ENCODE results near the gene SUGCT. TPM values are rescaled to one million over a fixed set of nuclear protein-coding genes. Genes with fewer than 3 reads are reported as not detected.

SUGCT gene
- total RNA-seq, 4 donors from 2014 or later = 0.83 to 7.1 (median 3.2) TPM

GRCh38 chr7:40526951-40527715, 392.3 kb downstream of the SUGCT start:
- H3K27ac ChIP-seq = no peak overlapping the region
- H3K36me3 ChIP-seq = no peaks in the 10 kb centered on the region
- no peaks in the 10 kb centered on the region for H3K27me3 ChIP-seq
- TF ChIP-seq, protein P1, sequence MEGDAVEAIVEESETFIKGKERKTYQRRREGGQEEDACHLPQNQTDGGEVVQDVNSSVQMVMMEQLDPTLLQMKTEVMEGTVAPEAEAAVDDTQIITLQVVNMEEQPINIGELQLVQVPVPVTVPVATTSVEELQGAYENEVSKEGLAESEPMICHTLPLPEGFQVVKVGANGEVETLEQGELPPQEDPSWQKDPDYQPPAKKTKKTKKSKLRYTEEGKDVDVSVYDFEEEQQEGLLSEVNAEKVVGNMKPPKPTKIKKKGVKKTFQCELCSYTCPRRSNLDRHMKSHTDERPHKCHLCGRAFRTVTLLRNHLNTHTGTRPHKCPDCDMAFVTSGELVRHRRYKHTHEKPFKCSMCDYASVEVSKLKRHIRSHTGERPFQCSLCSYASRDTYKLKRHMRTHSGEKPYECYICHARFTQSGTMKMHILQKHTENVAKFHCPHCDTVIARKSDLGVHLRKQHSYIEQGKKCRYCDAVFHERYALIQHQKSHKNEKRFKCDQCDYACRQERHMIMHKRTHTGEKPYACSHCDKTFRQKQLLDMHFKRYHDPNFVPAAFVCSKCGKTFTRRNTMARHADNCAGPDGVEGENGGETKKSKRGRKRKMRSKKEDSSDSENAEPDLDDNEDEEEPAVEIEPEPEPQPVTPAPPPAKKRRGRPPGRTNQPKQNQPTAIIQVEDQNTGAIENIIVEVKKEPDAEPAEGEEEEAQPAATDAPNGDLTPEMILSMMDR (IDR thresholded peaks at IDR 0.05) = no peak
- TF ChIP-seq POLR2A (IDR thresholded peaks at IDR 0.05) = no peak
- intact Hi-C loops (cut with DNase I) = no loop called here
- WGBS, 2 donors = 64 to 76% methylated on average over 1 of the region's 1 CpG
- no peaks in the 10 kb centered on the region for H3K4me1 ChIP-seq
- no peak overlapping the region for H3K4me3 ChIP-seq
- no peaks in the 10 kb centered on the region for H3K9me3 ChIP-seq
- no peak for DNase-seq

GRCh38 chr7:40527723-40528122, 392.9 kb downstream of the SUGCT start:
- H3K36me3 ChIP-seq = no peaks in the 10 kb centered on the region
- H3K27ac ChIP-seq = no peak overlapping the region
- TF ChIP-seq, protein P1 (IDR thresholded peaks at IDR 0.05) = no peak
- TF ChIP-seq POLR2A (IDR thresholded peaks at IDR 0.05) = no peak
- DNase-seq = no peak
- intact Hi-C loops (cut with DNase I) = no loop called here
- H3K27me3 ChIP-seq = no peaks in the 10 kb centered on the region
- no peaks in the 10 kb centered on the region for H3K4me1 ChIP-seq
- H3K9me3 ChIP-seq = no peaks in the 10 kb centered on the region
- H3K4me3 ChIP-seq = no peak overlapping the region

DNA sequence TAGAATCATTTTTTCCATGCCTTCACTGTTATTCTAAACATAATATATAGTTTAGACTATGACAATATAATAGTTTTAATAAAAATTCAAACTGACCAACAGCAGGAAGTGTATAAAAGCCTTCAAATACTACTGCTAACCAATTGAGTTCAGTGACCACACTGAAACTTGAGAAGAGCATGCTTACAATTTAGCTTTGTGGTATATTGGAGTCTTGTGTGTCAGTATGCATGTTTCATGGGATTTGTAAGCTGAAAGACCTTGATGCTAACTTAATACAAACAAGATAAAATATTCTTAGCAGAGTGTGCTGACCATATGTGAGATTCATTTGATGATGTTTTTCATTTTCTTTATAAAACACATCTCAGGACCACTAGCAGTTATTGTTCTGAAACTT, 395.5 kb downstream of the SUGCT start:
- TF ChIP-seq, protein P1 (IDR thresholded peaks at IDR 0.05) = no peak
- no peak for TF ChIP-seq POLR2A (IDR thresholded peaks at IDR 0.05)
- no peaks in the 10 kb centered on the region for H3K4me1 ChIP-seq
- no peak overlapping the region for H3K27ac ChIP-seq
- no peaks in the 10 kb centered on the region for H3K9me3 ChIP-seq
- H3K4me3 ChIP-seq = no peak overlapping the region
- intact Hi-C loops (cut with DNase I) = no loop called here
- no peaks in the 10 kb centered on the region for H3K27me3 ChIP-seq
- DNase-seq = no peak
- no peaks in the 10 kb centered on the region for H3K36me3 ChIP-seq

- intact Hi-C loops (cut with DNase I) = no loop called here
- WGBS, 2 donors = 92 to 94% methylated on average over 3 of the region's 3 CpGs
- TF ChIP-seq, protein P1 (IDR thresholded peaks at IDR 0.05) = no peak
- no peak for TF ChIP-seq POLR2A (IDR thresholded peaks at IDR 0.05)
Measured at GRCh38 chr7:40531956-40532355, 397.2 kb downstream of the SUGCT start.

GRCh38 chr7:40535678-40536077, 400.9 kb downstream of the SUGCT start:
- H3K27me3 ChIP-seq = no peaks in the 10 kb centered on the region
- no peaks in the 10 kb centered on the region for H3K9me3 ChIP-seq
- WGBS, 2 donors = 82 to 87% methylated on average over 3 of the region's 3 CpGs
- H3K27ac ChIP-seq = no peak overlapping the region
- H3K36me3 ChIP-seq = no peaks in the 10 kb centered on the region
- H3K4me3 ChIP-seq = no peak overlapping the region
- TF ChIP-seq, protein P1 (IDR thresholded peaks at IDR 0.05) = no peak
- intact Hi-C loops (cut with DNase I) = no loop called here
- H3K4me1 ChIP-seq = no peaks in the 10 kb centered on the region
- no peak for DNase-seq

More at GRCh38 chr7:40531956-40532355, 397.2 kb downstream of the SUGCT start:
- Histone ChIP-seq H3K4me1 (no peaks in the 10 kb centered on the region), H3K27me3 (no peaks in the 10 kb centered on the region), H3K9me3 (no peaks in the 10 kb centered on the region), H3K36me3 (no peaks in the 10 kb centered on the region), H3K4me3 (no peak overlapping the region), H3K27ac (no peak overlapping the region)
- no peak for DNase-seq
